SH-SY5Y (cell line): ENCODE measurements around the gene LRRC19.

Source experiments
- GATA2 ChIP-seq: IDR thresholded peaks from 2 replicates; pipeline ENCODE4 v1.6.1; 2011; ENCODE audit warnings: mild to moderate bottlenecking, low read depth, low read length
- GATA3 ChIP-seq: IDR thresholded peaks from 2 replicates; pipeline ENCODE4 v1.6.1; 2011; ENCODE audit warnings: low read depth, mild to moderate bottlenecking, low read length, moderate library complexity

DNA sequence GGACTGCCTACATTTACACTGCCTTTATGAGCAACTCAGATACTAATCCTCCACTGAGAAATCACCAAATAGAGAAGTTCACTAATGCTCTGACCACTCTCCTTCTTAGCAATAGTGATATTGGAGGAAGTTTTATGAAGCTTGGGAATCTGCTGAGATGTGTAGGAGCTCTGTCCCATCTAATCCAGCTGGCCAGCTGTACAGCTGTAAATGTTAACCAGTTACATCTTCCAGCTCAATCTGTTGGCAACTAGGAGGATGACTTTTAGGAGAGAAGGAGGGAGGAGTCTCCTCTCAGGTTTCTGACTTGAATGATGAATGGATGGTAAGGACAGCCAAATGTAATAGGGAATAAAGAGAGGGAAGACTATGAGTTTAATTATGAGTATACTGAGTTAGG lies 36.3 kb upstream of the LRRC19 start:
- TF ChIP-seq GATA2 (no peak), GATA3 (no peak)
